Measurements from ENCODE around the gene CAMK1G.

CAMK1G gene

GRCh38 chr1:209565759-209566678 is 17.5 kb upstream of the CAMK1G start:
- DNase-seq (ENCODE audit: low read depth in 2 of 2), result peak; percentile 23 to 47

GRCh38 chr1:209567698-209568175 is 15.8 kb upstream of the CAMK1G start:
- DNase-seq (ENCODE audit: low read depth in 2 of 2), result no peak

- DNase-seq (ENCODE audit: low read depth in 2 of 2), result peak; percentile 49 to 50
Observed at GRCh38 chr1:209569455-209570207, 13.9 kb upstream of the CAMK1G start.

- no peak for DNase-seq (ENCODE audit: low read depth in 2 of 2)
Observed at GRCh38 chr1:209570743-209571142, 12.8 kb upstream of the CAMK1G start.

- peak; percentile 18 to 45 for DNase-seq (ENCODE audit: low read depth in 2 of 2)
Observed at GRCh38 chr1:209576392-209577197, 6.9 kb upstream of the CAMK1G start.

GRCh38 chr1:209577346-209577745 is 6.2 kb upstream of the CAMK1G start:
- DNase-seq (ENCODE audit: low read depth in 2 of 2), result no peak

GRCh38 chr1:209580577-209580976 is 2.9 kb upstream of the CAMK1G start:
- no peak for DNase-seq (ENCODE audit: low read depth in 2 of 2)

GRCh38 chr1:209584231-209584672 is 738 bp downstream of the CAMK1G start:
- no peak for DNase-seq (ENCODE audit: low read depth in 2 of 2)

GRCh38 chr1:209585197-209585596 is 1.7 kb downstream of the CAMK1G start:
- DNase-seq (ENCODE audit: low read depth in 2 of 2), result no peak

GRCh38 chr1:209585672-209586071 is 2.2 kb downstream of the CAMK1G start:
- no peak for DNase-seq (ENCODE audit: low read depth in 2 of 2)

- DNase-seq (ENCODE audit: low read depth in 2 of 2), result no peak
Observed at GRCh38 chr1:209586221-209586740, 2.8 kb downstream of the CAMK1G start.

GRCh38 chr1:209587789-209588188 is 4.3 kb downstream of the CAMK1G start:
- no peak for DNase-seq (ENCODE audit: low read depth in 2 of 2)

GRCh38 chr1:209589440-209589839 is 5.9 kb downstream of the CAMK1G start:
- DNase-seq (ENCODE audit: low read depth in 2 of 2), result no peak

GRCh38 chr1:209589863-209590262 is 6.3 kb downstream of the CAMK1G start:
- no peak for DNase-seq (ENCODE audit: low read depth in 2 of 2)

GRCh38 chr1:209590405-209590804 is 6.9 kb downstream of the CAMK1G start:
- DNase-seq (ENCODE audit: low read depth in 2 of 2), result no peak

- no peak for DNase-seq (ENCODE audit: low read depth in 2 of 2)
Observed at GRCh38 chr1:209593747-209594146, 10.2 kb downstream of the CAMK1G start.

- no peak for DNase-seq (ENCODE audit: low read depth in 2 of 2)
Observed at GRCh38 chr1:209594440-209594839, 10.9 kb downstream of the CAMK1G start.

- DNase-seq (ENCODE audit: low read depth in 2 of 2), result no peak
Observed at GRCh38 chr1:209595028-209595427, 11.5 kb downstream of the CAMK1G start.

GRCh38 chr1:209595599-209596285 is 12.2 kb downstream of the CAMK1G start:
- no peak for DNase-seq (ENCODE audit: low read depth in 2 of 2)

GRCh38 chr1:209597499-209597898 is 14.0 kb downstream of the CAMK1G start:
- DNase-seq (ENCODE audit: low read depth in 2 of 2), result no peak

- DNase-seq (ENCODE audit: low read depth in 2 of 2), result no peak
Observed at GRCh38 chr1:209598227-209598626, 14.7 kb downstream of the CAMK1G start.
